ENCODE measurements around the gene RPL22. TPM values are rescaled to one million over a fixed set of nuclear protein-coding genes. Genes with fewer than 3 reads are reported as not detected.

RPL22 gene
- polyA plus RNA-seq, 1 experiment: 76.9 TPM

GRCh38 chr1:6177681-6178380 is 21.6 kb downstream of the RPL22 start:
- no peak for TF ChIP-seq CTCF (IDR thresholded peaks at IDR 0.05; ENCODE audit: insufficient read depth, low read depth, low read length)
- ChIA-PET CTCF (interaction anchor here (1.1 to 1.2 kb wide), 2 partner anchors 8 to 143 kb away, joined by 3 to 6 read pairs; no protein-coding TSS in a partner anchor), POLR2A (interaction anchor here (0.6 kb wide), 1 partner anchor 27 kb away, joined by 3 read pairs; no protein-coding TSS in a partner anchor)
- Histone ChIP-seq H3K36me3 (ENCODE audit: control insufficient read depth, insufficient read depth, low read length) (no peaks in the 10 kb centered on the region), H3K27me3 (ENCODE audit: control insufficient read depth, insufficient read depth, low read length) (peaks cover 24% of the 10 kb centered on the region), H3K4me3 (ENCODE audit: low read depth, low read length) (no peak overlapping the region)
- no peak for DNase-seq (ENCODE audit: low read depth)

- no peak for DNase-seq (ENCODE audit: low read depth)
- Histone ChIP-seq H3K4me3 (ENCODE audit: low read depth, low read length) (no peak overlapping the region), H3K27me3 (ENCODE audit: control insufficient read depth, insufficient read depth, low read length) (peaks cover 24% of the 10 kb centered on the region), H3K36me3 (ENCODE audit: control insufficient read depth, insufficient read depth, low read length) (no peaks in the 10 kb centered on the region)
- ChIA-PET CTCF (interaction anchor here (1.1 to 1.2 kb wide), 2 partner anchors 9 to 142 kb away, joined by 3 to 6 read pairs; no protein-coding TSS in a partner anchor), POLR2A (no interaction called here)
- no peak for TF ChIP-seq CTCF (IDR thresholded peaks at IDR 0.05; ENCODE audit: insufficient read depth, low read depth, low read length)
Measured at GRCh38 chr1:6176779-6177178, 22.6 kb downstream of the RPL22 start.

GRCh38 chr1:6175411-6175828 is 24.0 kb downstream of the RPL22 start:
- TF ChIP-seq CTCF (IDR thresholded peaks at IDR 0.05; ENCODE audit: insufficient read depth, low read depth, low read length): no peak
- ChIA-PET CTCF (no interaction called here), POLR2A (no interaction called here)
- H3K4me3 ChIP-seq (ENCODE audit: low read depth, low read length): no peak overlapping the region
- peaks cover 24% of the 10 kb centered on the region for H3K27me3 ChIP-seq (ENCODE audit: control insufficient read depth, insufficient read depth, low read length)
- DNase-seq (ENCODE audit: low read depth): no peak
- no peaks in the 10 kb centered on the region for H3K36me3 ChIP-seq (ENCODE audit: control insufficient read depth, insufficient read depth, low read length)

GRCh38 chr1:6174621-6175410 is 24.6 kb downstream of the RPL22 start:
- ChIA-PET CTCF (no interaction called here), POLR2A (no interaction called here)
- DNase-seq (ENCODE audit: low read depth): no peak
- H3K27me3 ChIP-seq (ENCODE audit: control insufficient read depth, insufficient read depth, low read length): peaks cover 24% of the 10 kb centered on the region
- TF ChIP-seq CTCF (IDR thresholded peaks at IDR 0.05; ENCODE audit: insufficient read depth, low read depth, low read length): no peak
- H3K36me3 ChIP-seq (ENCODE audit: control insufficient read depth, insufficient read depth, low read length): no peaks in the 10 kb centered on the region
- H3K4me3 ChIP-seq (ENCODE audit: low read depth, low read length): no peak overlapping the region

GRCh38 chr1:6172549-6172948 is 26.8 kb downstream of the RPL22 start:
- Histone ChIP-seq H3K36me3 (ENCODE audit: control insufficient read depth, insufficient read depth, low read length) (no peaks in the 10 kb centered on the region), H3K4me3 (ENCODE audit: low read depth, low read length) (no peak overlapping the region), H3K27me3 (ENCODE audit: control insufficient read depth, insufficient read depth, low read length) (peaks cover 11% of the 10 kb centered on the region)
- POLR2A ChIA-PET: no interaction called here
- no peak for TF ChIP-seq CTCF (IDR thresholded peaks at IDR 0.05; ENCODE audit: insufficient read depth, low read depth, low read length)
- no peak for DNase-seq (ENCODE audit: low read depth)
- CTCF ChIA-PET: interaction anchor here (2.1 kb wide), 1 partner anchor 64 kb away, joined by 4 read pairs; no protein-coding TSS in a partner anchor

All from BJ (cell line).